HEK293 (cell line): Measurements from ENCODE around the gene TBC1D30.

Experiments
- CTCF ChIP-seq: fragments of 450-650 bp; formaldehyde crosslinking; IDR thresholded peaks from 2 replicates; pipeline ENCODE4 v1.5.1; 2016; ENCODE audit warnings: missing biosample characterization, missing genetic modification characterization
- MZF1 ChIP-seq: fragments of 450-650 bp; formaldehyde crosslinking; IDR thresholded peaks from 2 replicates; pipeline ENCODE4 v1.5.1; 2017; ENCODE audit warnings: missing biosample characterization, missing genetic modification characterization, borderline replicate concordance
- ZBTB21 ChIP-seq: fragments of 450-650 bp; formaldehyde crosslinking; IDR thresholded peaks from 2 replicates; pipeline ENCODE4 v1.5.1; 2017; ENCODE audit warnings: missing biosample characterization, missing genetic modification characterization
- ZNF670 ChIP-seq: fragments of 450-650 bp; formaldehyde crosslinking; IDR thresholded peaks from 2 replicates; pipeline ENCODE4 v1.5.1; 2016; ENCODE audit warnings: missing biosample characterization, missing genetic modification characterization, low read depth
- ZNF76 ChIP-seq: fragments of 450-650 bp; formaldehyde crosslinking; IDR thresholded peaks from 2 replicates; pipeline ENCODE4; 2016; ENCODE audit warnings: low read depth, missing biosample characterization, missing genetic modification characterization, borderline replicate concordance
- TF ChIP-seq, protein P1 (sequence below): fragments of 450-650 bp; formaldehyde crosslinking; conservative IDR thresholded peaks from 2 replicates; pipeline ENCODE4 v1.5.1; 2016; ENCODE audit warnings: low read depth, missing biosample characterization, missing genetic modification characterization
- TF ChIP-seq, protein P2 (sequence below): fragments of 450-650 bp; formaldehyde crosslinking; IDR thresholded peaks from 2 replicates; pipeline ENCODE4 v1.5.1; 2016; ENCODE audit warnings: missing biosample characterization, missing genetic modification characterization
- TF ChIP-seq, protein P3 (sequence below): fragments of 450-650 bp; formaldehyde crosslinking; IDR thresholded peaks from 2 replicates; pipeline ENCODE4 v1.5.1; 2017; ENCODE audit warnings: missing biosample characterization, missing genetic modification characterization
- TF ChIP-seq, protein P4 (sequence below): fragments of 450-650 bp; formaldehyde crosslinking; IDR thresholded peaks from 2 replicates; pipeline ENCODE4 v1.5.1; 2016; ENCODE audit warnings: missing biosample characterization, missing genetic modification characterization, low read depth

GRCh38 chr12:64806173-64806572, 18.3 kb upstream of the TBC1D30 start:
- no peak for TF ChIP-seq CTCF (tag by site-specific recombination)
- TF ChIP-seq, protein P1, sequence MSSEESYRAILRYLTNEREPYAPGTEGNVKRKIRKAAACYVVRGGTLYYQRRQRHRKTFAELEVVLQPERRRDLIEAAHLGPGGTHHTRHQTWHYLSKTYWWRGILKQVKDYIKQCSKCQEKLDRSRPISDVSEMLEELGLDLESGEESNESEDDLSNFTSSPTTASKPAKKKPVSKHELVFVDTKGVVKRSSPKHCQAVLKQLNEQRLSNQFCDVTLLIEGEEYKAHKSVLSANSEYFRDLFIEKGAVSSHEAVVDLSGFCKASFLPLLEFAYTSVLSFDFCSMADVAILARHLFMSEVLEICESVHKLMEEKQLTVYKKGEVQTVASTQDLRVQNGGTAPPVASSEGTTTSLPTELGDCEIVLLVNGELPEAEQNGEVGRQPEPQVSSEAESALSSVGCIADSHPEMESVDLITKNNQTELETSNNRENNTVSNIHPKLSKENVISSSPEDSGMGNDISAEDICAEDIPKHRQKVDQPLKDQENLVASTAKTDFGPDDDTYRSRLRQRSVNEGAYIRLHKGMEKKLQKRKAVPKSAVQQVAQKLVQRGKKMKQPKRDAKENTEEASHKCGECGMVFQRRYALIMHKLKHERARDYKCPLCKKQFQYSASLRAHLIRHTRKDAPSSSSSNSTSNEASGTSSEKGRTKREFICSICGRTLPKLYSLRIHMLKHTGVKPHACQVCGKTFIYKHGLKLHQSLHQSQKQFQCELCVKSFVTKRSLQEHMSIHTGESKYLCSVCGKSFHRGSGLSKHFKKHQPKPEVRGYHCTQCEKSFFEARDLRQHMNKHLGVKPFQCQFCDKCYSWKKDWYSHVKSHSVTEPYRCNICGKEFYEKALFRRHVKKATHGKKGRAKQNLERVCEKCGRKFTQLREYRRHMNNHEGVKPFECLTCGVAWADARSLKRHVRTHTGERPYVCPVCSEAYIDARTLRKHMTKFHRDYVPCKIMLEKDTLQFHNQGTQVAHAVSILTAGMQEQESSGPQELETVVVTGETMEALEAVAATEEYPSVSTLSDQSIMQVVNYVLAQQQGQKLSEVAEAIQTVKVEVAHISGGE (tag by site-specific recombination), result no peak
- TF ChIP-seq MZF1 (tag by site-specific recombination), result peak; percentile 51; the same call in 1 of the 2 replicates
- TF ChIP-seq, protein P2, sequence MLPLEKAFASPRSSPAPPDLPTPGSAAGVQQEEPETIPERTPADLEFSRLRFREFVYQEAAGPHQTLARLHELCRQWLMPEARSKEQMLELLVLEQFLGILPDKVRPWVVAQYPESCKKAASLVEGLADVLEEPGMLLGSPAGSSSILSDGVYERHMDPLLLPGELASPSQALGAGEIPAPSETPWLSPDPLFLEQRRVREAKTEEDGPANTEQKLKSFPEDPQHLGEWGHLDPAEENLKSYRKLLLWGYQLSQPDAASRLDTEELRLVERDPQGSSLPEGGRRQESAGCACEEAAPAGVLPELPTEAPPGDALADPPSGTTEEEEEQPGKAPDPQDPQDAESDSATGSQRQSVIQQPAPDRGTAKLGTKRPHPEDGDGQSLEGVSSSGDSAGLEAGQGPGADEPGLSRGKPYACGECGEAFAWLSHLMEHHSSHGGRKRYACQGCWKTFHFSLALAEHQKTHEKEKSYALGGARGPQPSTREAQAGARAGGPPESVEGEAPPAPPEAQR (tag by site-specific recombination), result no peak
- TF ChIP-seq, protein P3, sequence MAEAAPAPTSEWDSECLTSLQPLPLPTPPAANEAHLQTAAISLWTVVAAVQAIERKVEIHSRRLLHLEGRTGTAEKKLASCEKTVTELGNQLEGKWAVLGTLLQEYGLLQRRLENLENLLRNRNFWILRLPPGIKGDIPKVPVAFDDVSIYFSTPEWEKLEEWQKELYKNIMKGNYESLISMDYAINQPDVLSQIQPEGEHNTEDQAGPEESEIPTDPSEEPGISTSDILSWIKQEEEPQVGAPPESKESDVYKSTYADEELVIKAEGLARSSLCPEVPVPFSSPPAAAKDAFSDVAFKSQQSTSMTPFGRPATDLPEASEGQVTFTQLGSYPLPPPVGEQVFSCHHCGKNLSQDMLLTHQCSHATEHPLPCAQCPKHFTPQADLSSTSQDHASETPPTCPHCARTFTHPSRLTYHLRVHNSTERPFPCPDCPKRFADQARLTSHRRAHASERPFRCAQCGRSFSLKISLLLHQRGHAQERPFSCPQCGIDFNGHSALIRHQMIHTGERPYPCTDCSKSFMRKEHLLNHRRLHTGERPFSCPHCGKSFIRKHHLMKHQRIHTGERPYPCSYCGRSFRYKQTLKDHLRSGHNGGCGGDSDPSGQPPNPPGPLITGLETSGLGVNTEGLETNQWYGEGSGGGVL (tag by site-specific recombination), result no peak
- no peak for TF ChIP-seq ZNF670 (tag by site-specific recombination)
- no peak for TF ChIP-seq ZNF76 (tag by site-specific recombination)
- no peak for TF ChIP-seq ZBTB21 (tag by site-specific recombination)
- TF ChIP-seq, protein P4, sequence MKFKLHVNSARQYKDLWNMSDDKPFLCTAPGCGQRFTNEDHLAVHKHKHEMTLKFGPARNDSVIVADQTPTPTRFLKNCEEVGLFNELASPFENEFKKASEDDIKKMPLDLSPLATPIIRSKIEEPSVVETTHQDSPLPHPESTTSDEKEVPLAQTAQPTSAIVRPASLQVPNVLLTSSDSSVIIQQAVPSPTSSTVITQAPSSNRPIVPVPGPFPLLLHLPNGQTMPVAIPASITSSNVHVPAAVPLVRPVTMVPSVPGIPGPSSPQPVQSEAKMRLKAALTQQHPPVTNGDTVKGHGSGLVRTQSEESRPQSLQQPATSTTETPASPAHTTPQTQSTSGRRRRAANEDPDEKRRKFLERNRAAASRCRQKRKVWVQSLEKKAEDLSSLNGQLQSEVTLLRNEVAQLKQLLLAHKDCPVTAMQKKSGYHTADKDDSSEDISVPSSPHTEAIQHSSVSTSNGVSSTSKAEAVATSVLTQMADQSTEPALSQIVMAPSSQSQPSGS, result no peak
